ENCODE data around the gene B3GNT9.

The B3GNT9 gene, protein sequence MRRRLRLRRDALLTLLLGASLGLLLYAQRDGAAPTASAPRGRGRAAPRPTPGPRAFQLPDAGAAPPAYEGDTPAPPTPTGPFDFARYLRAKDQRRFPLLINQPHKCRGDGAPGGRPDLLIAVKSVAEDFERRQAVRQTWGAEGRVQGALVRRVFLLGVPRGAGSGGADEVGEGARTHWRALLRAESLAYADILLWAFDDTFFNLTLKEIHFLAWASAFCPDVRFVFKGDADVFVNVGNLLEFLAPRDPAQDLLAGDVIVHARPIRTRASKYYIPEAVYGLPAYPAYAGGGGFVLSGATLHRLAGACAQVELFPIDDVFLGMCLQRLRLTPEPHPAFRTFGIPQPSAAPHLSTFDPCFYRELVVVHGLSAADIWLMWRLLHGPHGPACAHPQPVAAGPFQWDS

GRCh38 chr16:67150833-67151396 is at the start of gene B3GNT9:
Gene B3GNT9 (minus strand): TSS chr16:67150998. CDS start chr16:67150485, 513 bp downstream.
- no peak for DNase-seq (ENCODE audit: low read depth in 2 of 2)

DNA sequence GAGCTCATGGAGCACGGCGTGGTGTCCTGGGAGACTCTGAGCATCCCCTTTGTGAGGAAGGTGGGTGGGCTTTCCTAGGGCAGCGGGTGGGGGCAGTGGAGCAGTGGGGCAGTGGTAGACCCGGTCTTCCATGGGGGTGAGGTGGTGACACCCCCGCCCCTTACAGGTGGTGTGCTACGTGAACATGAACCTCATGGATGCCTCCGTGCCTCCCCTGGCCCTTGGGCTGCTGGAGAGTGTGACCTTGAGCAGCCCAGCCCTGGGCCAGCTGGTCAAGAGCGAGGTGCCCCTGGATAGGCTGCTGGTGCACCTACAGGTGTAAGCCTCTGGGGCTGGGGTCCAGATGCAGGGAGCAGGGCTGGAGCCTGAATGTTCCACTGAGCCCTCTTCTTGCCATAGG is 49.7 kb upstream of the B3GNT9 start:
- DNase-seq (ENCODE audit: low read depth in 2 of 2): no peak

DNA sequence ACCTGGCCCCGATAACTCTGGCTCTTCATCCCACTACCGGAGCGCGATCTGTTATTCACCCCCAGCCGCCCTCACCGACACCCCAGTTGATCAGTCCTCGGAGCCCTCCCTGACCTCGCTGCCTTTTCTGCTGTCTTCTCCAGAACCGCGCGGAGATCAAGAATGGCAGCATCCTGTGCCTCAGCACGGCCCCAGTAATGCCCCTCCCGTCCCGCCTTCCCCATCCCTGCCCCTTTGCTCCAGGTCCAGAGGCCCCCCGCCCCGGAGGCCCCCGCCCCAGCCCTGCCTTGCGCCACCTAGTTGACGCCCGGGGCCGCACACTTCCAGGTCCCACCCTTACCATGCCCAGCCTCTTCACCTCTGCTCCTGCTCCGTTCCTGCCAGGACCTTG is 49.0 kb upstream of the B3GNT9 start:
- no peak for DNase-seq (ENCODE audit: low read depth in 2 of 2)

- DNase-seq (ENCODE audit: low read depth in 2 of 2): no peak
These were observed 48.4 kb upstream of the B3GNT9 start, which contains the start of gene ELMO3 for GRCh38 chr16:67199011-67199807. Gene ELMO3 (plus strand): TSS chr16:67199131. CDS start chr16:67199327, 196 bp downstream.

DNA sequence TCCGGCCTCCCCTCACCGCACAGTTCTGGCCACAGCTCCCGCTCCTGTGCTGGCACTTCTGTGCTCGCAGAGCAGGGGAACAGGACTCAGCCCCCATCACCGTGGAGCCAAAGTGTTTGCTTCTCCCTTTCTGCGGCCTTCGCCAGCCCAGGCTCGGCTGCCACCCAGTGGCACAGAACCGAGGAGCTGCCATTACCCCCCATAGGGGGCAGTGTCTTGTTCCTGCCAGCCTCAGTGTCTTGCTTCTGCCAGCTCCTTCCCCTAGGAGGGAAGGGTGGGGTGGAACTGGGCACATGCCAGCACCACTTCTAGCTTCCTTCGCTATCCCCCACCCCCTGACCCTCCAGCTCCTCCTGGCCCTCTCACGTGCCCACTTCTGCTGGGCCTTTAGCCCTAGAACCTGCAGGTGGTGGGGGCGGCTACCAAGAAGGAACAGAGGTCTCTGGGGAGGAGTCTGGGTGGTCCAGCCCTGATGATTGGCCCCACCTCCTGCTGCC is 47.5 kb upstream of the B3GNT9 start:
- no peak for DNase-seq (ENCODE audit: low read depth in 2 of 2)

- no peak for DNase-seq (ENCODE audit: low read depth in 2 of 2)
These were observed 46.9 kb upstream of the B3GNT9 start for GRCh38 chr16:67197704-67198103.

DNA sequence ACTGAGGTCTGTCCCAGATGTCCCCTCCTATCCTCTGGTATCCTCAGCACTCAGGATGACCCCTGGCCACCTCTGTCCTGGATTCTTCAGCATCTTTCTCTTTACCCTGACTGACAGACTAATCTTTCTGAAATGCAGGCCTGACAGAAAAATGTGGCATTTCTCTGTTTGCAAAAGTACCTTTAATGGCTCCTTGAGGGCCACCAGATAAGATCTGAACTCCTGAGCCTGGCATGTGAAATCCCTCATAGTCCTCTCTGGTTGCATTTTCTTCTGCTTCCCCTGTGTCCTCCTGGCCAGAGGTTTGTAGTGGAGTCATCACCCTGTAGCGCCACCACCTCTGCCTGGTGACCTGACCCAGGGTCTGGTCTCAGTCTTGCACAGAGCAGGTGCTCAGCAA is 46.1 kb upstream of the B3GNT9 start:
- DNase-seq (ENCODE audit: low read depth in 2 of 2): no peak

DNA sequence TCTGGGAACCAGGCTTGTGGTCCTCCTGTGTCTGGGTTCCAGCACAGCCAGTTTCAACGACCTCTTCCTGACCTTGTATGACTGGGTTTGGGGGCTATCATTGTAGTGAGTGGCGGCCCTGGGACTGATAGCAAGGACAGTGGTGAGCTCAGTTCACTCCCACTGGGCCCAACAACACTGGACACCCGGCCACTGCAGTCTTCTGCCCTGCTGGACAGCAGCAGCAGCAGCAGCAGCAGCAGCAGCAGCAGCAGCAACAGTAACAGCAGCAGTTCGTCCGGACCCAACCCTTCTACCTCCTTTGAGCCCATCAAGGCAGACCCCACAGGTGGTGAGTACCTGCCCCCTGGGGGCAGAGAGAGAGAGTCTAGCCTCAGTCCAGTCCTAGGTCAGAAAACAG is 44.9 kb upstream of the B3GNT9 start:
- no peak for DNase-seq (ENCODE audit: low read depth in 2 of 2)

- no peak for DNase-seq (ENCODE audit: low read depth in 2 of 2)
These were observed 43.5 kb upstream of the B3GNT9 start for GRCh38 chr16:67194260-67194659.

GRCh38 chr16:67193536-67193935 is 42.7 kb upstream of the B3GNT9 start:
- no peak for DNase-seq (ENCODE audit: low read depth in 2 of 2)

- no peak for DNase-seq (ENCODE audit: low read depth in 2 of 2)
These were observed 42.1 kb upstream of the B3GNT9 start for GRCh38 chr16:67192781-67193361.

DNA sequence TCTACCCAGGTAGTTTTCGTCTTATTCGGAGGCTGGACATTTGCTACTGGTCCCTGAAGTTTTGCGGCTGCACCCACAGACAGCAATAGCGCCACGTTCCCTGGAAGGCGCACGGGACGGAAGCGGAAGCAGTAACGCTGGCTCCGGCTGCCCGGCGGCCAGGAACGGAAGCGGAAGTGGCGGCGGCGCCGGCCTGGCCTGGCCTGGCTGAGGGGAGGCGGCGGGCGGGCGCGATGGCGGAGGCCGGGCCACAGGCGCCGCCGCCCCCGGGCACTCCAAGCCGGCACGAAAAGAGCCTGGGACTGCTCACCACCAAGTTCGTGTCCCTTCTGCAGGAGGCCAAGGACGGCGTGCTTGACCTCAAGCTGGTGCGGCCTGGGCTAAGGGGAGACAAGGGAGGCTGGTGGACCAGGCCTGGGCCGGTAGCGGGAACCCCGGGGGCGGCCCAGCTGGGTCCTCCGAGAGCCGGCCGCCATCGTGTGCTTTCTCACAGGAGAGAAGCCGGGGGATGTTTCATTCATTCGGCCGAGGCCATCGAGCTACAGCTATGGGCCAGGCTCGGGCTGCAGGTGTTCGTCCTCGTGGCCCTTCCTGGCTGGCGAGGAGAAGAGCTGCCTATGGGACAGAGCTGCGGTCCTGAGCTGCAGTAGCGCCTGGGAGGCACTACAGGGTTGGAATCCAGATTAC is 41.3 kb upstream of the B3GNT9 start, which contains the start of gene E2F4:
TSS of gene E2F4 (plus strand) at position 161 of the 687 bp plus-strand sequence. CDS start at position 234, 73 bp downstream.
- DNase-seq (ENCODE audit: low read depth in 2 of 2): peak; percentile 78 to 82

DNA sequence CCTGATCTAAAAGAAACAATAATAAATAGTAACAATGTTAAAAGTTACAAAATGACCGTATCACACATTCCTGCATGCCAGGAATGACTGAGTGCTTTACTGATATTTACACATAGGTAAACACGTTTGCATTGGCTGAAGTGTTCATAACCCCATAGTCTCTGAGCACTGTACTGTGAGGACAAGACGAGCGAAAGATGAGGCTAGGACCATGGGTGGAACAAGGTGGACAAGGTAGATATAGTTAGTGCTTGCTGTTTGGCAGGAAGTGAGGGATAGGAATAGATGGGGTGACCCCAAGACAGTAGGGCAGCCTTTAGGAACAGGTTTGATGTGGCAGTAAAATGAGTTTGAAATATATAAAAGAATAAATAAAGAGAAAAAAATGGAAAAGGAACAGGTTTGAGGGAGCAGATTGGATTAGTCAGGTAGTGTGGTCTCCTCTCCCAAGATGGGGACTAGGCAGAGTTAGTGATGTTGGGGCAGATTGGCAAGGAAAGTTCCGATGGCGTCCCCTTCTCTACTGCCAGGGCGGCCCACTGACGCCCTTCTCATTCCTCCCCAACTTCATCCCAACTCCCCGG is 40.7 kb upstream of the B3GNT9 start:
- DNase-seq (ENCODE audit: low read depth in 2 of 2): no peak

DNA sequence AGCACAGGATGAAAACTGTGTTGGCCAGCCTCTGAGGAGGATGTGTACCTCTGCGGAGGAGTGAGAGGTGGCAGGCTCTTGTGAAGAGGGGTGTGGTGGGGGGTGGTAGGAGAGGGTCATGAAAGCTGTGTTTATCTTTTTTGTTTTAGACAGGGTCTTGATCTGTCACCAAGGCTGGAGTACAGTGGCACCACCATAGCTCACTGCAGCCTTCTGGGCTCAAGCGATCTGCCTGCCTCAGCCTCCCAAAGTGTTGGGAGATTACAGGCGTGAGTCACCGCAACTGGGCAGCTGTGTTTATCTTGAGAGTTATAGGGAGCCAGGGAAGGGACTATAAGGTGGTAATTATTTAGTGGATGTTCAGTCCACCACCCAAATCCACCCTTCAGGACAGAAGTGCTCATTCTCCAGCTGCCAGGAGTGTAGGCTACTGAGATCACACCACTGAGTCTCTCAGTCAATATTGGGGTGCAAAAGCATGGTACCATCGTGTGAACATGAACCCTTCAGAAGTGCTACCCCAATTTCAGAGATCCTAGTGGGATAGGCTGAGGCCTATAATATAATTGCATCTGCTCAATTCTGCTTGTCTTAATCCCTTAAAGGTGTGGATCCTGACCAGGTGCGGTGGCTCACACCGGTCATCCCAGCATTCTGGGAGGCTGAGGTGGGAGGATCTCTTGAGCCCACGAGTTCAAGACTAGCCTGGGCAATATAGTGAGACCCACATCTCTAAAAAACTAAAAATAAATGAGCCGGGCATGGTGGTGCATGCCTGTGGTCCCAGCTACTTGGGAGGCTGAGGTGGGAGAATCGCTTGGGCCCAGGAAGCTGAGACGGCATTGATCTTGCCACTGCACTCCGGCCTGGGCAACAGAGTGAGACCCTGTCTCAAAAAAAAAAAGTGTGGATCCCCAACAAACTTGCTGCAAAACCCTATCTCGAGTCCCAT is 39.9 kb upstream of the B3GNT9 start:
- no peak for DNase-seq (ENCODE audit: low read depth in 2 of 2)

DNA sequence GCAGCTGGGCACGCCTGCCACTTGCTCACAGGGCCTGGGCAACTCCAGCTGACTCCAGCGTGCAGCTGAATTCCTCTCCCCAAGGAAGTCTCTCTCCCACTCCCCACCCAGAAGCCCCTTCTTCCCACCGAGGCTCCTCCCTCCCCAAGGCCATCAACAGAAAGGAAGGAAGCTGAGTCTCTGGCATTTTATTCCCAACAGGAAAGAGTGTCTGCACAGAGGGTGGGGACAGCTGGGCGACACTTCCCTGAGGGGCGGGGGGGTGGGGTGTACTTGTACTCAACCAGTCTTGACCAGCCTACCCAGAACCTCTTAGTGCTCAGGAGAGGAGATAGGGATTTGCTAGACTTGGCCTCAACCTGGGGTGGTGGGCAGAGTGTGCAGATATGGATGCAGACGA is 39.2 kb upstream of the B3GNT9 start, which contains the start of gene EXOC3L1:
TSS of gene EXOC3L1 (minus strand) at position 96 of the 400 bp plus-strand sequence. CDS start 460 bp downstream, outside the sequence.
- DNase-seq (ENCODE audit: low read depth in 2 of 2): no peak

- DNase-seq (ENCODE audit: low read depth in 2 of 2): no peak
These were observed 38.0 kb upstream of the B3GNT9 start for GRCh38 chr16:67188798-67189197.

- no peak for DNase-seq (ENCODE audit: low read depth in 2 of 2)
These were observed 37.5 kb upstream of the B3GNT9 start for GRCh38 chr16:67188323-67188722.

GRCh38 chr16:67187175-67187890 is 36.5 kb upstream of the B3GNT9 start:
- no peak for DNase-seq (ENCODE audit: low read depth in 2 of 2)

DNA sequence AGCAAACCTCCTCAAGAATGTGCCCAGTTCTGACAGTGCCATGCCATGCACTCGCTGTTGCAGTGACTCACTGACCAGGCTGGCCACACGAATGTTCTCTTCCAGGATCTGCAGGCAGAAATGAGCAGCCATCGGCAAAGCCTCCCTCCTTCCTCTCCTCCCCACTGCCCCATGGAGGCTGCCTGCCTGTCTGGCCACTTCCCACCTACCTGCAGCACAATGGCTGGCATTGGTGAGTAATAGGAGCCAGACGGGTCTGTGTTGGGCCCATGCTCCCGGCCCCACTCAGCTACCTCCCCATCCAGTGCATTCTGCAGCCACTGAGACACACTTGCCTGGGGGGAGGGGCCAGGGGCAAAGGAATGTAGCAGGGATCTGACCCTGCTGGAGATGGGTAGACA is 35.8 kb upstream of the B3GNT9 start:
- no peak for DNase-seq (ENCODE audit: low read depth in 2 of 2)
